Cerebellar cortex (tissue), 1 donor: ENCODE data around the gene TNPO2.
A peak's percentile ranks its signal among the peaks of the same experiment; 100 is the strongest.

Experiments
- DNase-seq: peaks from one replicate; pipeline ENCODE4 v3.0.0-alpha.2; 2015; ENCODE audit warnings: low spot score

Gene TNPO2

GRCh38 chr19:12676384-12676792, 47.3 kb downstream of the TNPO2 start:
- DNase-seq = peak; percentile 84

- DNase-seq = no peak
Observed at GRCh38 chr19:12675940-12676339, 47.8 kb downstream of the TNPO2 start.

DNA sequence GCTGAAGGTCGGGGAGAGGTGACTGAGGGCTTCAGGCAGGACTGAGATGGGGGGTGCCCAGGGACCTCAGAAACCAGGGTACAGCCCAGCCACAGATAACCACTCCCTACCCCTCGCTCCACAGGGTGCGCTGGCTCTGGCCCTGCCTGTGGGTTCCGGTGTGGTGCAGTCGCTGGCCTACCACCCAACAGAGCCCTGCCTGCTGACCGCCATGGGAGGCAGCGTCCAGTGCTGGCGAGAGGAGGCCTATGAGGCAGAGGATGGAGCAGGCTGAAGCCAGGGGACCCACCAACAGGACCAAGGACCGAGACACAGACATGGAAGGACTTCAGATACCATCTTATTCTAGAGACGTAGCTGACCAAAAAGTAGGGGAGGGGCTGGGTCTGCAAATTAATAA, 48.3 kb downstream of the TNPO2 start:
- DNase-seq = no peak

DNA sequence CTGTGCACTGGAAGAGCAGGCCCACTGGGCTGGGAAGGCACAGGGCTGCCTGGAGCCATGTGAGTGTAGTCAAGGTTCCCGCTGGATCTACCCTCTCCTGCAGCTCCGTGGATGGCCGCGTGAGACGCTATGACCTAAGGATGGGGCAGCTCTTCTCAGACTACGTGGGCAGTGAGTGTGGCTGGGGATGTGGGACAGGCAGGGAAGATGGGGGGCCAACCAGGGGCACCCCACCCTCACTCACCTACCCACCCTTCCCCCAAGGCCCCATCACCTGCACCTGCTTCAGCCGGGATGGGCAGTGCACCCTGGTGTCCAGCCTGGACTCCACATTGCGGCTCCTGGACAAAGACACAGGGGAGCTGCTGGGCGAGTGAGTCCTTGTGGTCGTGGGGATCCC, 51.0 kb downstream of the TNPO2 start:
- DNase-seq = no peak

DNA sequence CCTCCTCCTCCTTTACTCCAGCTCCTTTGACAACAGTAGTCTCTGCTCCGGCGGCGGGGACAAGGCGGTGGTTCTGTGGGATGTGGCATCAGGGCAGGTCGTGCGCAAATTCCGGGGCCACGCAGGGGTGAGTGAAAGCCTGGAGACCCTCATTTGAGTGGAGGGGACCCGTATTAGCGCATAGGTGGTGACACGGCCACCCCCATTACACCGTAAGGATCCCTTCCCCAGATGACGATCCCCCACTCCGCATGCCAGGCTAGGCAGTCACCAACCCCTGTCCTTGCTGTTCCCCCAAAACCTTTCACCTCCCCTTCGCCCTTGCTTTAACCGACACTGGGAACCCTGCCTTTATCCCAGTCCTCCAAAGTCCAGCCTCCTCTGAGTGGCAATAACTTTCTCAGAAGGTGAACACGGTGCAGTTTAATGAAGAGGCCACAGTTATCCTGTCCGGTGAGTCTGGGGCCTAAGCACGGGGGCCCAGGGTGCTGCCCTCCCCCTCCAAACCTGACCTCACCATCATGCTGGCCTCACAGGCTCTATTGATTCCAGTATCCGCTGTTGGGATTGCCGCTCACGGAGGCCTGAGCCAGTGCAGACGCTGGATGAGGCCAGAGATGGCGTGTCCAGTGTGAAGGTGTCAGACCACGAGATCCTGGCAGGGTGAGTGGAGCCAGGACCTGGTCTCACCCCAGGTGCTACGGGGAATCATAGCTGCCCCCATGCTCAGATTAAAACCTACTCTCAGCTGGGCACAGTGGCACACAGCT, 53.4 kb downstream of the TNPO2 start:
- no peak for DNase-seq

DNA sequence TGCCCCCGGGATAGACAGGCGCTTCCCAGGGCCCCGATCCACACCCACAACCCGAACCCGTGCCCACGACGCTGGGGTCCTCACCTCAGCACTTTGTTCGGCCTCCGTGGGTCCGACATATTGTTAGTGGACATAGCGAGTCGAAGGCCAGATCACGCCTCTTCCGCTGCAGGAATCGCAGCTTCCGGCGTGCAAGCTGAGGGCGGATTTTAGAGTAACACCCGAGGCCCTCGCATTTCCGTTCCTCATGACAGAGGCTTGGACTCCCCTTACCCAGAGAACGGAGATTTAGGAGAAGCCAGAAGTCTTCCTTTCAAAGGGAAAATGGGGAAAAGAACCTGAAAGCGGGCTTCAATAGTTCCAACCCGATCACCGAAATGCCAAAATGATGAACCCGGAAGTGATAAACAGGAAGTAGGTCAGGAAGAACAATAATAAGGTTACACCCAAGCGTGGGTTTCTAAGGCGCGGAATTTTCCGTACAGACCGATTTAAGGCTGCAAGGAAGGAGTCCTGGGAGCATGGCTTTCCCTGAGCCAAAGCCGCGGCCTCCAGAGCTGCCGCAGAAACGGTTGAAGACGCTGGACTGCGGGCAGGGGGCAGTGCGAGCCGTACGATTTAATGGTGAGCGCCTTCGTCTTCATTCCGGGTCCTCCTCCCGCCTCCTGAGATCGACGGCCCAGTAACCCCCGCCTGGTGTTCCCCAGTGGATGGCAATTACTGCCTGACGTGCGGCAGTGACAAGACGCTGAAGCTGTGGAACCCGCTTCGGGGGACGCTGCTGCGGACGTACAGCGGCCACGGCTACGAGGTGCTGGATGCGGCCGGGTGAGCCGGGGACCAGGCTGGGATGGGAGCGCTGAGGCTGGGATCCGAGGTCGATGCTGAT, 54.2 kb downstream of the TNPO2 start:
- DNase-seq = peak; percentile 88

GRCh38 chr19:12668932-12669269, 54.8 kb downstream of the TNPO2 start:
- peak; percentile 60 for DNase-seq

DNA sequence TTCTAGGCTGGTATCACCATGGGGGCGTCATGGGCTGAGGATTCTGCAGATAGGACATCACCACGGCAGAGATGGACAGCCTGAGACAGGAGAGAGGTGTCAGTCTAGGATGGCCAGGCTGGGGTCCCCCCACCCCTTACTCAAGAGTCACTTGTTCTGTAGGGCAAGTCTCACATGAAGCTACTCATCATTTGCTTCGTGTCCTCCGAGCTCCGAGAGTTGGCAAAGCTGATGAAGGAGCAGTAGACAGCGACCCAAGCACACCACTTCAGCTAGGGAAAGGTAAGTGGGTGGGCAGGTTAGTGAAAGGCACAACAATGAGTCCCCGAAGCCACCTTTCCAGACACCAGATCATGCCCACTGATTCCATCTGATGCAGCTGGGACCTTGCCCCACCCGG, 55.4 kb downstream of the TNPO2 start:
- DNase-seq = no peak

DNA sequence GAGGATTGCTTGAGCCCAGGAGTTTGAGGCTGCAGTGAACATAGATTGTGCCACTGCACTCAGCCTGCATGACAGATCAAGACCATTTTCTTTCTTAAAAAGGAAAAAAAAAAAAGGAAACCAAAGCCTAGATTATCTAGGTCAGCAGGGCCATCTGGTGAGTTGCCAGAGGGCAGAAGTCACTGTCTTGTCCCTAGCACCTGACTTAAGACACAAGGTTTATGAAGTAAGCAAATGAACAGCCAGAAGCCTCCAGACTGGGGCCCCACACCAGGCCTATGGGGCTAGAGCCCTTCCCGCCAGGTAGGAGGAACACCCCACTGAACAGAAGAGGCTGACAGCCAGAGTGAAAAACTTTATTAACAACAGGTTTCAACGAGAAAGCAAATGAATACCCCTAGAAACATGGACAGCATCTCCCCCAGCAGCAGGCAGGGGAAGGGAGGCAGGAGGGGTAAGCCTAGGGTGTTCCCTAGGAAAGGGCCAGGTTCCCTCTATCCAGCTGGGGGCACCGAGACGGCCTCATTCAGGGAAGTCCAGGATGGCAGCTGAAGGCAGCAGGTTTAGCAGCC, 55.9 kb downstream of the TNPO2 start:
- no peak for DNase-seq

GRCh38 chr19:12666265-12667048, 57.3 kb downstream of the TNPO2 start, which contains the start of the genes MAN2B1 and WDR83:
Gene MAN2B1 (minus strand): TSS chr19:12666742. CDS start chr19:12666701, 41 bp downstream.
Gene WDR83 (plus strand): TSS chr19:12666807. CDS start chr19:12669791, 2,984 bp downstream.
- peak; percentile 76 for DNase-seq

DNA sequence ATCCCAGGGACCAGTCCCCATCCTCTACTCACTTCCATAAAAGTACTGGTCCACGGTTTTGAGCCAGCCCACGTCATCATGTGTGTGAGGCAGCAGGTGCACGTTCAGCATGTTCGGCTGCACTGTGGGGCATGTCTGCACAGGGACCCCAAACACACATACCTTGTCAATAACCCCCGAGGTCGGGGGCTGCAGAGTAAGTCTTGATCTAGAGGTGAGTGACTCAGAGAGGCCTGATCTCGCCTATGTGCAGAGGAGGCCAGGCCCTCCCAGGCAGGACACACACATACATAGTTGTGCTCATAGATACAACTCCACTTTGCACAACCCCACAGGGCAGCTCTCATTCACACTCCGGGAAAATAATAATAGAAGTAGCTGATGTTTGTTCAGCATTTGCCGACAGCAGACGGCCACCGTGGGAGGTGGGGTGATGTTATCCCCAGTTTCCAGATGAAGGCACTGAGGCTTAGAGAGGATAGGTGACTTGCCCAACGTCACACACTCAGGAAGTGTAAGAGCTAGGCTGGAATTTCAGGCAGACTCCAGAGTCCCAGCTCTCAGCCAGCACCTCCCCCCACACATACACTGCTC, 58.0 kb downstream of the TNPO2 start:
- DNase-seq = no peak

- no peak for DNase-seq
Observed at GRCh38 chr19:12665281-12665573, 58.5 kb downstream of the TNPO2 start.

DNA sequence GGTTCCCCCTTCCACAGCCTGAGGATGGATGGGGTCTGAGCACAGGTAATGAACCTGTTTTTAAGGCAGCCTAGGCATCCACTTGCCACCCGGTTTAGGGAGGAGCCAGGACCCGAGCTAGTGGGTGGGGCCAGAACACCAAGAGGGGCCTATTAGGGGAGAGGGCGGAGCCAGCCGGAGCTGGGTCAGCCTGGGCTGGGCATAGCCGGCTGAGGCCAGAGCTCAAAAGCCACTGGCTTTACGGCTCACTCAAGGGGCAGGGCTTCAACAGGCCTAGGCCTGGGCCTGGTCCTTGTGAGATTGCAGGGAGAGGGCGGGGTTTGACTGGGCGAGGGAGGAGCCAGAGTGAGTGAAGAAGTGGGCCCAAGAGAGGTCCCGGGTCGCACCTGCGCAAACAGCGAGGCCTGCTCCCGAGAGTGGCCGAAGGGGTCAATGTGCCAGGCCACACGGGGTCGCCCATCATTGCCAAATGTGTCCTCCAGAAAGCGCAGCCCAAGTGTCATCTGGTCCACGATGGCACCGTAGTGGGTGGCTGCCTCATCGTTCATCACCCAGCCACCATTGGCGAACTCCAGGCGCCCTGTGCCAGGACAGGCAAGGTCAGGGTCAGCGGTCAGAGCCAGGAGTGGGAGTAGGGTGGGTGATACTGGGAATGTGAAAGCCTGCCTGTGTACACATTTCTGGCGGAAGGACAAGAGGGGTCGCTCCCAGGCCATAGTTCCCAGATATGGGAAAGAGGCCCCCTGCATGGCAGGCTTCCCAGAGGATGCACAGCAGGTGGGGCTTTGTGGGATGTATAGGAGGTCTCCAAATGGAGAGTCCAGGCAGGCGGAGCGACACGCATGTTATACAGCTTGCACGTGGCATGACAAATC, 59.1 kb downstream of the TNPO2 start:
- DNase-seq = no peak

- DNase-seq = no peak
Observed at GRCh38 chr19:12660980-12661379, 62.8 kb downstream of the TNPO2 start.

- DNase-seq = no peak
Observed at GRCh38 chr19:12657966-12658365, 65.8 kb downstream of the TNPO2 start.

DNA sequence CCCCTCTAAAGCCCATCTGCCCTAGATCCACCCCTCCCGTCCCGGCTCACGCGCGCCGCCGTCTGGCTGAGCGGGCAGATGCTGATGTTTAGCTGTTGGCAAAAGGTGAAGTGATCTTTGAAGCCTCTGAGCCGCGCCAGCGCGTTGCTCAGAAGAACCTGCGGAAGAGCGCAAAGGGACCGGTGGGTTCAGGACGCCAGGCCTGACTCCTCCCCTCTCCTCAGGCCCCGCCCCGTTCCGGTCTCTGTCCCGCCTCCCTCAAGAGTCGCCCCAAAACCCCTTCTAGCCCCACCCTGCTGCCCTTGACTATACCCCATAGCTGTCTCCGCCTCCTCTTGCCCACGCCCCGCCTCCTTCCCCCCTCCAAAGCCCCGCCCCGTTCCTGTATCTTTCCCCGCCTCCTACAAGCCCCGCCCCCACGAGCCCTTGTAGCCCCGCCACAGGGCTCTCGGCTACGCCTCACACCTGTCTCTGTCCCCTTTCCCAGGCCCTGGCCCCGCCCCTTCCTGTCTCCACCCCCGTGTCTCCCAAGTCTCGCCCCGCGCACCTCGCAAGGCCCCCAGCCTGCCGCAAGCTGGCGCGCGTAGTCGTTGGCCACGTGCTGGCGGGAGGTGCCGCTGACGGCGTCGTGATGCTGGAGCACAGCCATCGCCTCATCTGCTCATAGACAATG, 66.7 kb downstream of the TNPO2 start:
- DNase-seq = no peak

DNA sequence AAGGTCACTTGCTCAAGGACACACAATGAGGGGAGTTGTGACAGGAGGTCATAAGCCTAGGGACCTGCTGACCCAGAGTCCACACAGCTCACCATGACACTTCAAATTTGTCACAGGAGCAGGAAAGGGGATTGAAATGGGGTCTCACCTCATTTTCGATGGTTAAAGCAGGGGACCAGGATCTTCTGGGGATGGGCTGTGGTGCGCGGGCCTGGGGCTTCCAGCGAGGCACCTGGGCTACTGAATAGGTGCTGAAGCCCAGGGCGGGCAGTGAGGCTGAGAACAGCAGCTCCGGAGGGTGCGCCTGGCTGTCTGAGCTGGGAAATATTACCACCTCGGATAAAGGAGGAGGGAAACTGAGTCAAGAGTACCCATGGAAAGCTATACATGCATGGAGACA, 68.2 kb downstream of the TNPO2 start:
- DNase-seq = no peak

GRCh38 chr19:12652219-12652618, 71.5 kb downstream of the TNPO2 start:
- DNase-seq = no peak

DNA sequence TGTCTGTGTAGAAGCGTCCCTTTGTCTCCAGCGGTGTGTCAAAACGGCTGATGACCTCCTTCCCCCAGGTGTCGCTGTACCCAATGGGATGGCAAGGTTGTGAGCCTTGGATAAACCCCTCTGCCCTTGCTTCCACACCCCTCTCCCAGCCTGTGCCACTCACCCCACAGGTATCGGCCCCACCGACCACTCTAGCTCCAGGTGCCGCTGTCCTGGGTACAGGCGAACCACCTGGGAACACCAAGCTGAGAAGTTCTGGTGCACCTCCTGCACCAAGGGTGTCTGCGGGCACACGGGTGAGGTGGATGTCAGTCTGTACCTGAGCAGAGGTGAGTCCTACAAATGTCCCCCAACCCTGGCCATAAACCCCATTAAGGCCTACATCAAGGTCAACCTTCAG, 73.8 kb downstream of the TNPO2 start:
- no peak for DNase-seq
